Activated naive CD8-positive, alpha-beta T cell treated with anti-CD3 and anti-CD28 coated beads for 36 hours (primary cell): ENCODE measurements around the gene RAB19. TPM values are rescaled to one million over a fixed set of nuclear protein-coding genes. Genes with fewer than 3 reads are reported as not detected.

Experiments used
- DNase-seq: peaks from one replicate; pipeline ENCODE4 v3.0.0; 2021
- H3K27ac Mint-ChIP-seq: one replicate; pipeline ENCODE4 v1.8.0; 2022; ENCODE audit warnings: mild to moderate bottlenecking, moderate library complexity, mixed read lengths
- H3K27me3 Mint-ChIP-seq: one replicate; pipeline ENCODE4 v1.8.0; 2022; ENCODE audit warnings: mild to moderate bottlenecking, mixed read lengths
- H3K36me3 Mint-ChIP-seq: one replicate; pipeline ENCODE4 v1.8.0; 2021; ENCODE audit warnings: mild to moderate bottlenecking, mixed read lengths
- H3K4me1 Mint-ChIP-seq: one replicate; pipeline ENCODE4 v1.8.0; 2021; ENCODE audit warnings: mixed read lengths
- H3K4me3 Mint-ChIP-seq: one replicate; pipeline ENCODE4 v1.8.0; 2022; ENCODE audit warnings: mild to moderate bottlenecking, moderate library complexity, mixed read lengths
- H3K9me3 Mint-ChIP-seq: one replicate; pipeline ENCODE4 v1.8.0; 2022; ENCODE audit warnings: mixed read lengths
- total RNA-seq, 2 experiments: library from RNA; stranded (reverse); gene quantifications; one replicate each; pipeline ENCODE4 v1.2.3, GENCODE V29; 2021

Gene RAB19, protein sequence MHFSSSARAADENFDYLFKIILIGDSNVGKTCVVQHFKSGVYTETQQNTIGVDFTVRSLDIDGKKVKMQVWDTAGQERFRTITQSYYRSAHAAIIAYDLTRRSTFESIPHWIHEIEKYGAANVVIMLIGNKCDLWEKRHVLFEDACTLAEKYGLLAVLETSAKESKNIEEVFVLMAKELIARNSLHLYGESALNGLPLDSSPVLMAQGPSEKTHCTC
- 1 to 10 TPM; 6.8 to 7.6 TPM for total RNA-seq

DNA sequence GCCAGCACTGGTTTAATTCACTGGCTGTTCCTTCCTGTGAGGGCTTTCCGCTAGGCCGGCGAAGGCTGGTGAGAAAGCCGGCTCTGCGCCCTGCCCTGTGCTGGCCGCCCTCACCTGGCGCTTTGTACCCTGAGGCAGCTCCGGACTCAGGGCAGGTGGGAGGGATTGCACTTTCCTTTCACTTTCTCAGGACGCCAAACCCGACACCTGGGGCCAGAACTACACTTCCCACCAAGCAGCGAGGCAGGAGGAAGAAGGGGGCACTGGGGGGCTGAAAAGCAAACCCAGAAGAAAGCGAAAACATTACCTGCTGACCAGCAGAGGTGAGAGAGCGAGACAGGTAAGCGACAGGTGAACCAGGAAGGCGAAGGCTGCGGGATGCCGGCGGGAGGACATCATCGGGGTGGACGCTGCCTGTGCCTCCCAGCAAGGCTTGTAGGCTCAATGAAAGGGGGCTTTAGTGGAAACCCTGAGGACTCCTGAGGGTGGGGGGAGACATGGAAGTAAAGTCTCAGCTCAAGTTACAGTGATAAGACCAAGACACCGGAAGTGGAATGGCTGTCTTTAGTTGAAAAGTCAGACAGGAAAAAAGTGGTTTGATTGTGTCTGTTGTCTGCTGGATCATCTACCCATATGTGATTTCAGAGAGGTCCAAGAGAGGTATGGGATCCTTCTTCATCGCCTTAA lies at the start of gene RAB19:
Gene RAB19, plus strand, starts transcription at position 181 of the 687 bp plus-strand sequence. CDS start 3,589 bp downstream, outside the sequence.
- H3K36me3 Mint-ChIP-seq, result peaks cover 11% of the 10 kb centered on the region
- peak; percentile 54 for DNase-seq
- H3K27me3 Mint-ChIP-seq, result no peaks in the 10 kb centered on the region
- H3K27ac Mint-ChIP-seq, result peak within 1 kb of the TSS; percentile 93
- no peaks in the 10 kb centered on the region for H3K9me3 Mint-ChIP-seq
- peak within 1 kb of the TSS; percentile 93 for H3K4me3 Mint-ChIP-seq
- H3K4me1 Mint-ChIP-seq, result peaks cover 32% of the 10 kb centered on the region

DNA sequence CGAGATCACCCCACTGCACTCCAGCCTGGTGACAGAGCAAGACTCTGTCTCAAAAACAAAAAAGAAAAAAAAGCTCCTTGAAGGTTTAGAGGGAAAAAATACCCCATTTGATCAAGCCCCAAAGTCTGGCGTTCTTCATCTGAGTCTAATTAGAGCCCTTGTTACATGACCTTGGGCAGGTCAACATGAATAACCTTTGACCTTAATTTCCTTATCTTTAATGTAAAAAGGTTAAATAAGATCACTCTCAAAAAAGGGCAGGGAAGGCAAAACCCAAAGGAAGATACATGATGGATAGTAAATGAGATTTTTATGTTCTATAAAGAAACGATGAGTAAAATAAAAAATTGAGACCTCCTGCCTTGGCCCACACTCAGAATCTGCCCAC lies 45.8 kb upstream of the RAB19 start:
- H3K36me3 Mint-ChIP-seq, result peaks cover 29% of the 10 kb centered on the region
- peaks cover 23% of the 10 kb centered on the region for H3K4me1 Mint-ChIP-seq
- no peak overlapping the region for H3K4me3 Mint-ChIP-seq

DNA sequence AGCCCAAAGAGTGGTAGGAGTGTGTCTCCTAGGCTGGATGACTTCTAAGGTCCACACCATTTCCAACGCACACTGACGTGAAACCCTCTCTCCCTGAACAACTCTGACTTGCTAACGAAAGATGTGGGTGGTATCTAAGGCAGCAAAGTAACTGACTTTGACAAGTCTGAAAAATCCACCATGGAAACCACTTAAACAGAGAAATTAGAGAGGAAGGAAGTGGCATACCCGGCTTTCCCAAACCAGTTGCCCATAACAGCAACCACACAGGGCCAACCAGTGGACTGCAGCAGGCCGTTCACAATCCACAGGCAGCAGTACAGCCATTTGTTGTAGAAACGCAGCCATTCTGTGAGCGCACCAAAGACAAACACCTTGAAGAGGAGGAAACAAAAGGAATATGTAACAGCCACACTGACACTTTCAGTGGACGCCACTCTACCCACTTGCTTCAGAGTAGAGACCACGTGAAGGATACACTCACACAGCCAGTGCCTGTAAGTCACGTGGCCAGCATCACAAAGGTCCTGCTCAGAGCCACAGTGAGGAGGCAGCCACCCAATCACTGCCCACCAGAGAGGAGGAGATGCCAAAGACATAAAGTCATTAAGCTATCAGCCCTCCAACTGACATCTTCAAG lies 45.3 kb upstream of the RAB19 start:
- Mint-ChIP-seq H3K27ac (peak overlapping the region; percentile 93), H3K27me3 (no peaks in the 10 kb centered on the region), H3K4me3 (peak overlapping the region; percentile 5), H3K9me3 (no peaks in the 10 kb centered on the region), H3K4me1 (peaks cover 23% of the 10 kb centered on the region), H3K36me3 (peaks cover 27% of the 10 kb centered on the region)
- DNase-seq, result no peak

More for the DNA sequence above, 45.8 kb upstream of the RAB19 start:
- Mint-ChIP-seq H3K27me3 (no peaks in the 10 kb centered on the region), H3K9me3 (no peaks in the 10 kb centered on the region), H3K27ac (peak overlapping the region; percentile 93)
- no peak for DNase-seq

DNA sequence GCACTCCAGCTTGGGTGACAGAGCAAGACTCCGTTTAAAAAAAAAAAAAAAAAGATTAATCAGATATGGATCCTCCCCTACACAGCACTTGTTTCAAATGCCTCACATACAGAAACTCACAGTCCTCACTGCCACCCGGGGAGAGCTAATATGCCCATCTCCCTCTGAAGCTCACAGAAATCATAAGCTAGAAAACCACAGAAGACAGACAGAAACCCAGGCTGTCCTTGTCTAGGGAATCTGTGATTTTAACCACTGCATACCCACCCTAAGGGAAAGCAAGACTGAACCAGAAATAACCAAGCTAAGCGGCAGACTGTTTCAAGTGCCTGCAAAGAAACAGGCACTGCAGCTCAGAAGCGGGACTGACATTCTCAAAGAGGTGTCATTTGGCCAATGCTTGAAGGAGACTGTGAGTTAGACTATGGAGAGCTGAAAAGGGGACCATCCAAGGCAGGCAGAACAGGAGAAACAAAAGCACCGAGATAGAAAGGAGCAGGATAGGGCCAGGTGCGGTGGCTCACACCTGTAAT lies 43.1 kb upstream of the RAB19 start:
- no peaks in the 10 kb centered on the region for H3K27me3 Mint-ChIP-seq
- no peak overlapping the region for H3K4me3 Mint-ChIP-seq
- no peak for DNase-seq
- H3K27ac Mint-ChIP-seq, result peak overlapping the region; percentile 51
- peaks cover 28% of the 10 kb centered on the region for H3K36me3 Mint-ChIP-seq
- peaks cover 25% of the 10 kb centered on the region for H3K4me1 Mint-ChIP-seq
- H3K9me3 Mint-ChIP-seq, result no peaks in the 10 kb centered on the region

DNA sequence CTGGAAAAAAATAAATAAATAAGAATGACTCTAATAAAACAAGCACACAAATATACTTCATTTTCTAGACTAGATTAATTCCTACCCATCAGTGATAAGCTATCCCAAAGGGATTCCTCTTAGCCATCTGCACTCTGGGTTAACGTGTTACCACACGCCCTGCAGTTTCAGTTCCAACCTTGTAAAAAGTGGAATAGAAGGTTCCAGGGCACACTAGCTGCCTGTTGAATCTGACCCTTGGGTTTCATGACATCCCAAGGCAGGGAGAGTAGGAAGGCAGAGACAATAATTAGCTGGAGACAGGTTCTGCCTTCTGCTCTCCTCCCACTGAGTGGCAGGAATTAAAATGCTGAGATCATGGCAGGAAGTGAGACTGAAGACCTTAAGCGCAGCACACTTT lies 39.0 kb upstream of the RAB19 start:
- H3K27ac Mint-ChIP-seq, result no peak overlapping the region
- H3K4me3 Mint-ChIP-seq, result no peak overlapping the region
- no peak for DNase-seq
- no peaks in the 10 kb centered on the region for H3K9me3 Mint-ChIP-seq
- H3K27me3 Mint-ChIP-seq, result no peaks in the 10 kb centered on the region
- H3K36me3 Mint-ChIP-seq, result peaks cover 23% of the 10 kb centered on the region
- peaks cover 8% of the 10 kb centered on the region for H3K4me1 Mint-ChIP-seq

DNA sequence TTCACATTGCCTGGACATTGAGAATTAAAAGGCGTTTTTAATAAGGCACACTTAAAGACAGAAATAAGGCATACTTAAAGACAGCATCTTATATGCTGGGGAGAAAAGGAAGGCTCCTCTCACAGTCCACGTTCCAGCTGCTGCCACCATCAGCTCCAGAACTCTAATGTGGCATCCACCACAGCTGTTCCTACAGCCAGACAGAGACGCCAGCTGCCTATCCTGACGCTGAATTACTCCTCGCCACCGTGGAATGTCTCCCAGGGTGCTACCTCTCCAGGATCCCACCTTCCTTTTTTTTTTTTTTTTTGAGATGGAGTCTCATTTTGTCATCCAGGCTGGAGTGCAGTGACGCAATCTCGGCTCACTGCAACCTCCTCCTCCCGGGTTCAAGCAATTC lies 36.3 kb upstream of the RAB19 start:
- peaks cover 2% of the 10 kb centered on the region for H3K4me1 Mint-ChIP-seq
- DNase-seq, result no peak
- no peaks in the 10 kb centered on the region for H3K27me3 Mint-ChIP-seq
- no peak overlapping the region for H3K4me3 Mint-ChIP-seq
- peaks cover 14% of the 10 kb centered on the region for H3K36me3 Mint-ChIP-seq
- H3K27ac Mint-ChIP-seq, result no peak overlapping the region
- H3K9me3 Mint-ChIP-seq, result no peaks in the 10 kb centered on the region

DNA sequence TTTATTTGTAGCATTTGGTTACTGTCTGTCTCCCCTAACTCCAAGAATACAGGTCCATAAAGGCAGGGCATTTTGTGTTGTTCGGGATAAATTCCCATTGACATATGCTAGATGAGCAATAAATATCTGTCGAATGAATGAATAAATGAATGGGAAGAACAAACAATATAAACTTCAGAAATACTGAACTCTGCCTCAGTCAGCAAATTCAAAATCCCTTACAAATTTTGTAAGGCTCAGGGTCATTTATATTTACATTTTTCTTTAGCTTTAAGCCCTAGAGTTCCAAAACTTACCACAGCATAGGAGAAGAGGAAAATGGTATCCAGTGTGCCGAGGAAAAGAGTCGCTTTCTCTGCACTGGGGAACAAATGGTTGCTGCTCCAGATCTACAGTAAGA lies 34.6 kb upstream of the RAB19 start:
- peaks cover 7% of the 10 kb centered on the region for H3K4me1 Mint-ChIP-seq
- no peaks in the 10 kb centered on the region for H3K9me3 Mint-ChIP-seq
- no peaks in the 10 kb centered on the region for H3K27me3 Mint-ChIP-seq
- peaks cover 7% of the 10 kb centered on the region for H3K36me3 Mint-ChIP-seq
- no peak for DNase-seq
- no peak overlapping the region for H3K4me3 Mint-ChIP-seq
- H3K27ac Mint-ChIP-seq, result no peak overlapping the region

DNA sequence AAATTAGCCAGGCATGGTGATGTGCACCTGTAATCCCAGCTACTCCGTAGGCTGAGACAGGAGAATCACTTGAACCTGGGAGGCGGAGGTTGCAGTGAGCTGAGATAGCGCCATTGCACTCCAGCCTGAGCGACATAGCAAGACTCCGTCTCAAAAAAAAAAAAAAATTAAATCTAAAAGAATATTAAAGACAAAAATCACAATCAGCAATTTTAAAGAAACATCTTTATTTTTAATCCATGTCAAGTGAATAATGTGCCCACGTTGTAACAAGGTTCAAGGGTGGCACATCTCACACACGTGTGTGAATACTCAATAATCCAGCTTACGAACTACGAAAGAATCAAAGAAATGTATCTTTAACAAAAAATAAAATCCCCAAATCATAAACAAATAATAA lies 28.5 kb upstream of the RAB19 start:
- no peaks in the 10 kb centered on the region for H3K27me3 Mint-ChIP-seq
- peaks cover 27% of the 10 kb centered on the region for H3K36me3 Mint-ChIP-seq
- H3K9me3 Mint-ChIP-seq, result no peaks in the 10 kb centered on the region
- H3K27ac Mint-ChIP-seq, result peak overlapping the region; percentile 90
- H3K4me3 Mint-ChIP-seq, result peak overlapping the region; percentile 66
- peaks cover 26% of the 10 kb centered on the region for H3K4me1 Mint-ChIP-seq
- no peak for DNase-seq

DNA sequence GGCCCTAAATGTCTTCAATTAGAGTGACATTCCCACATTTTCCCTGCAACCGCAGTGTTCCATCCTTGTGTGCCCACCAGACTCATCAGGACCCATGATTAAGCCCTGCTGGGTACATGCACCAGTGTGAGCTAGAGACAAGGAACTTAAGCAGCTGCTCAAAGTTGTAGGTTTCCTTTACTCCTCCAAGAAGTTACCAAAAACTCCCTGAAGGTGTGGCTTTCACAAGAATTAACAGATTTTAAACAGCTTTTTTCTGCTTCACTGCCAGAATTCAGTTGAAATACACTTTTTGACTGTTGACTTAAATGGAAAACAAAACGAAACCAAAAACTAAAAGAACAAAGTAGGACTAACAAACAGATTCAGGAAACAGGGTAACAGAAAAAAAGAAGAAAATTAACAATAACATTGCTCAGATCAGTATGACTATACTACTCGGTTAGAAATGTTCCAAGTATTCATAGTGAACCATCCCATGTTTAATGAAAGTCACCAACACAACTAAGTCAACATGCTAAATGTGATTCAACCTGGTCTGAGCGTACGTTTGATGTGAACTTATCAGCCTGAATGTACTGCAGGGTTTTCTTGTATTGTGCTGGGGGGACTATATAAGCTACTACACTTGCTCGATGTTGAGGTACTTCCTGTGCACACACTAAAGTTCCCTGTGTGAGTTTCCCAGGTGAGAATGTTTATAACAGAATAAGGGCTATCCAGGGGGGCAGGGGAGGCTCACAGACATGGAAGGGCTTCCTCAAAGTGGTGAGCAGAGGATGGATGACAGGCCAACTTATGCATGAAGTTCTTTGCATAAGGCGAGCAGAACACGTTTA lies 27.7 kb upstream of the RAB19 start:
- Mint-ChIP-seq H3K4me3 (peak overlapping the region; percentile 66), H3K36me3 (peaks cover 27% of the 10 kb centered on the region), H3K9me3 (no peaks in the 10 kb centered on the region), H3K27me3 (no peaks in the 10 kb centered on the region), H3K4me1 (peaks cover 26% of the 10 kb centered on the region), H3K27ac (peak overlapping the region; percentile 90)
- no peak for DNase-seq

DNA sequence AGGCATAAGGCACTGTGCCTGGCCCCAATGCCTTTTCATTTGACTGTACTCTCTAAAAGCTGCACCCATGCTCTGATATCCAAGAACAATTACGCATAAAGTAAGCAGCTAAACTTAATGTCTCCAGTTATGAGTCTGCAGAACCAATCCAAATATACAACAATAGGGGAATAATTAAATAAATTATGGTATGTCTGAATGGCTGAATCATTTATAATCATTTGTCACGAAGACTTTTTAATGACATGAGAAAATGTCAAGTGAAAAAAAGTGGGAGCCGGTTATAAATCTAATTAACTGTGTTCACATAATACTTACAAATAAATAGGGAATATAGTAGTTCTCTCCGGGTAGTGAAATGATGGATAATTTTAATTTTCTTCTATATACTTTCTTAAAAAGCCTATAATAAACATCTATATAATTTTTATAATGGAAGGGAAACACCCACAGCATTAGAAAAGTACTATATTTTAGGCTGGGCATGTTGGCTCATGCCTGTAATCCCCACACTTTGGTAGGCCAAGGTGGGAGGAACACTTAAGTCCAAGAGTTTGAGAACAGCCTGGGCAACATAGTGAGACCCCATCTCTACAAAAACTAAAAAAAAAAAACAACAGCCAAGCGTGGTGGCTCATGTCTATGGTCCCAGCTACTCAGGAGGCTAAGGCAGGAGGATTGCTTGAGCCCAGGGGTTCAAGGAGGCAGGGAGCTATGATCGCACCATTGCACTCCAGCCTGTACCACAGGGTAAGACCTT lies 19.7 kb upstream of the RAB19 start:
- H3K27ac Mint-ChIP-seq, result no peak overlapping the region
- DNase-seq, result no peak
- peaks cover 25% of the 10 kb centered on the region for H3K4me1 Mint-ChIP-seq
- H3K36me3 Mint-ChIP-seq, result peaks cover 22% of the 10 kb centered on the region
- no peaks in the 10 kb centered on the region for H3K27me3 Mint-ChIP-seq
- H3K9me3 Mint-ChIP-seq, result no peaks in the 10 kb centered on the region
- no peak overlapping the region for H3K4me3 Mint-ChIP-seq

DNA sequence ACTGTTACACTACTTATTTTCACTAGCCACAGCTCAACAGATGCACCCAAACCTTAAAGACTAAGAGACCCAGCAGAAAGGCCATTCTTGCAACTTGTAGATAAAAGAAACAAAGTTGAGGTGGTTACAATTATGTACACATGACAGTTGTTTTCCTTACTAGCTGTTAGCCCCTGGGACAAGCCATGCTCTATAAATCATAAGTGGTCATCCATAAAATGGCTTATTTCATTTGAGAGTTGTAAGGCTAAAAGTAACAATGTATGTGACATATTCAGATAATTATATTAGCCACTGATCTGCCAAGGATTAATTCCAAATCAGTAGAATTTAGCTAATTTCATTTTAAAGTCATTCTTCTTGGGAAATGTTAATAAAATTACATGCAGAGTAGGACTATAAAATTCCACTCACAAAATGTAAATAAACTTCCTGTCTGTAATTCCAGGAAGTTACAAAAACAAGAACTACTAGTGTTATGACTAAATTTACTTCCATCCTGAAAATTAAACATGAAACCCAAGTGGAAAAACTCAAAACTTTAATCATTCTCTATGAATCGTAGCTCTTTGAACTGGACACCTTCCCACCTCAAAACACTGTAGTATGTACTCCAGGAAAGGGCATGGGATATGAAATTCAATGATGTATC lies 18.8 kb upstream of the RAB19 start:
- no peak for DNase-seq
- Mint-ChIP-seq H3K4me1 (peaks cover 22% of the 10 kb centered on the region), H3K27me3 (no peaks in the 10 kb centered on the region), H3K9me3 (no peaks in the 10 kb centered on the region), H3K36me3 (peaks cover 23% of the 10 kb centered on the region), H3K27ac (peak overlapping the region; percentile 52), H3K4me3 (no peak overlapping the region)

DNA sequence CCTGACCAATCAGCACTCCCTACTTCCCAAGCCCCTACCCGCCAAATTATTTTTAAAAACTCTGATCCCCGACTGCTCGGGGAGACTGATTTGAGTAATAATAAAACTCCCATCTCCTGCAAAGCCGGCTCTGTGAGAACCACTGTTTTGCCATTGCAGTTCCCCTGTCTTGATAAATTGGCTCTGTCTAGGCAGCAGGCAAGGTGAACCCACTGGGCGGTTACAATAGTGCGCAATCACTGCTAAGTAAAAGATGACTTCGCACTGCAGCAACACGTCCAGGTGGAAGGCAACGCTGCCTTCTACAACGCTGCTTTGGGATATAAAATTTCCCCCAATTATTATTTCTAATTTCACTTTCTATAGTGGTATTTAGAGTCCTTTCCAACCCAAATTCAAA lies 14.4 kb upstream of the RAB19 start:
- Mint-ChIP-seq H3K4me3 (no peak overlapping the region), H3K27ac (no peak overlapping the region), H3K4me1 (peaks cover 13% of the 10 kb centered on the region), H3K36me3 (peaks cover 16% of the 10 kb centered on the region), H3K9me3 (no peaks in the 10 kb centered on the region), H3K27me3 (no peaks in the 10 kb centered on the region)
- DNase-seq, result no peak

DNA sequence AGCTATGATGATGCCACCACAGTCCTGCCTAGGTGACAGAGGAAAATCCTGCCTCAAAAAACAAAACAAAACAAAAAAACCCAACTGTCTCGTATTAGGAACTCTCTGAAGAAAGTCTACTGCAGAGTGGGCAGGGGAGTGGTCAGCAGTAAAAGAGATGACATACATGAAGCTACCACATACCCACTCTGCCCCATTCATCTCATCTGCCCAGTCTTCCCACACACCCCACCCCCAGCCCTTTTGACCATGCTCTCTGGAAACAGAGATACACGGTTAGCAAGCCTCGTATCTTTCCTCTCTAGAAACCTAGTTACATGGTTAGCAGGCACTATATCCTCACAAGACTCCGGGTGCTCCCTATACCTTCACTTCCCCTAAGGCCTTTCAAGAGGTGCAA lies 13.8 kb upstream of the RAB19 start:
- Mint-ChIP-seq H3K27ac (no peak overlapping the region), H3K4me1 (peaks cover 7% of the 10 kb centered on the region), H3K27me3 (no peaks in the 10 kb centered on the region), H3K4me3 (no peak overlapping the region), H3K36me3 (peaks cover 16% of the 10 kb centered on the region), H3K9me3 (no peaks in the 10 kb centered on the region)
- DNase-seq, result no peak
